SK-N-SH treated with all-trans-retinoic acid at 6 μM for 48 hours (cell line): Measurements from ENCODE around the gene RAB25.

Experiments
- OSR1 ChIP-seq: fragments of 250-450 bp; sonication (Bioruptor Pico); IDR thresholded peaks from 2 replicates; pipeline ENCODE4 v1.8.0; 2022; ENCODE audit warnings: moderate library complexity, mild to moderate bottlenecking, inconsistent platforms
- PATZ1 ChIP-seq: fragments of 250-450 bp; sonication (Bioruptor Pico); IDR thresholded peaks from 2 replicates; pipeline ENCODE4 v1.8.0; 2020; ENCODE audit warnings: mild to moderate bottlenecking, moderate library complexity, borderline replicate concordance
- RARB ChIP-seq: fragments of 250-450 bp; sonication (Bioruptor Pico); IDR thresholded peaks from 2 replicates; pipeline ENCODE4 v1.8.0; 2021; ENCODE audit warnings: mild to moderate bottlenecking, moderate library complexity
- ZFP30 ChIP-seq: fragments of 450-650 bp; formaldehyde crosslinking; IDR thresholded peaks from 2 replicates; pipeline ENCODE4 v1.5.0; 2022; ENCODE audit warnings: mild to moderate bottlenecking, moderate library complexity
- ZNF70 ChIP-seq: fragments of 450-650 bp; formaldehyde crosslinking; IDR thresholded peaks from 2 replicates; pipeline ENCODE4 v1.5.0; 2020; ENCODE audit warnings: mild to moderate bottlenecking, moderate library complexity

GRCh38 chr1:156104861-156105832 is 44.2 kb downstream of the RAB25 start:
- TF ChIP-seq OSR1 (CRISPR knock-in tag) (no peak), ZFP30 (CRISPR knock-in tag) (no peak), ZNF70 (no peak), RARB (CRISPR knock-in tag) (no peak), PATZ1 (CRISPR knock-in tag) (no peak)
